Right lobe of liver (tissue), 4 donors: ENCODE measurements around the gene PTPRD.

Source experiments
- POLR2A ChIP-seq: fragments of 450-650 bp; IDR thresholded peaks from one replicate; pipeline ENCODE4 v1.6.1; 2017; ENCODE audit warnings: antibody characterized with exemption, mild to moderate bottlenecking
- TF ChIP-seq, protein P1 (sequence below), 4 donors: fragments of 200-600 bp in 3 of 4; fragments of 450-650 bp in 1 of 4; IDR thresholded peaks; one replicate each; pipeline versions ENCODE4 v1.5.1 to v1.8.0; 2016 to 2022; ENCODE audit warnings: antibody characterized with exemption in 4 of 4, mild to moderate bottlenecking in 2 of 4
- donor health status: DM: no; HTN: no; CAD: no.
- donor health status: DM: no; HTN: no; CAD: no.
- donor health status: DM: no; HTN: yes; CAD: no.

- TF ChIP-seq, protein P1, sequence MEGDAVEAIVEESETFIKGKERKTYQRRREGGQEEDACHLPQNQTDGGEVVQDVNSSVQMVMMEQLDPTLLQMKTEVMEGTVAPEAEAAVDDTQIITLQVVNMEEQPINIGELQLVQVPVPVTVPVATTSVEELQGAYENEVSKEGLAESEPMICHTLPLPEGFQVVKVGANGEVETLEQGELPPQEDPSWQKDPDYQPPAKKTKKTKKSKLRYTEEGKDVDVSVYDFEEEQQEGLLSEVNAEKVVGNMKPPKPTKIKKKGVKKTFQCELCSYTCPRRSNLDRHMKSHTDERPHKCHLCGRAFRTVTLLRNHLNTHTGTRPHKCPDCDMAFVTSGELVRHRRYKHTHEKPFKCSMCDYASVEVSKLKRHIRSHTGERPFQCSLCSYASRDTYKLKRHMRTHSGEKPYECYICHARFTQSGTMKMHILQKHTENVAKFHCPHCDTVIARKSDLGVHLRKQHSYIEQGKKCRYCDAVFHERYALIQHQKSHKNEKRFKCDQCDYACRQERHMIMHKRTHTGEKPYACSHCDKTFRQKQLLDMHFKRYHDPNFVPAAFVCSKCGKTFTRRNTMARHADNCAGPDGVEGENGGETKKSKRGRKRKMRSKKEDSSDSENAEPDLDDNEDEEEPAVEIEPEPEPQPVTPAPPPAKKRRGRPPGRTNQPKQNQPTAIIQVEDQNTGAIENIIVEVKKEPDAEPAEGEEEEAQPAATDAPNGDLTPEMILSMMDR (IDR thresholded peaks at IDR 0.05): no peak
- TF ChIP-seq POLR2A: no peak
Observed at GRCh38 chr9:9565700-9566099, 1047.1 kb downstream of the PTPRD start.
